ENCODE results near the gene VAV2.

VAV2 gene

GRCh38 chr9:133870598-133871595 lies 121.2 kb downstream of the VAV2 start:
- CTCF ChIA-PET, result no interaction called here
- POLR2A ChIA-PET (ENCODE audit: low non-redundant PET), result no interaction called here
- TF ChIP-seq CTCF (conservative IDR thresholded peaks at IDR 0.05; ENCODE audit: low read depth), result no peak
- no peak for DNase-seq (ENCODE audit: low spot score)
- peak overlapping the region; percentile 100 for H3K27ac ChIP-seq

- peak overlapping the region; percentile 100 for H3K27ac ChIP-seq
- ChIA-PET POLR2A (ENCODE audit: low non-redundant PET) (no interaction called here), CTCF (interaction anchor here (0.6 kb wide), 1 partner anchor 268 kb away, joined by 3 read pairs; no protein-coding TSS in a partner anchor)
- no peak for TF ChIP-seq CTCF (conservative IDR thresholded peaks at IDR 0.05; ENCODE audit: low read depth)
- no peak for DNase-seq (ENCODE audit: low spot score)
Observed at GRCh38 chr9:133869674-133870405, 122.3 kb downstream of the VAV2 start.

GRCh38 chr9:133868203-133868602 lies 123.9 kb downstream of the VAV2 start:
- H3K27ac ChIP-seq, result peak overlapping the region; percentile 100
- ChIA-PET POLR2A (ENCODE audit: low non-redundant PET) (no interaction called here), CTCF (no interaction called here)
- no peak for DNase-seq (ENCODE audit: low spot score)
- no peak for TF ChIP-seq CTCF (conservative IDR thresholded peaks at IDR 0.05; ENCODE audit: low read depth)

GRCh38 chr9:133866946-133867345 lies 125.2 kb downstream of the VAV2 start:
- peak overlapping the region; percentile 100 for H3K27ac ChIP-seq
- ChIA-PET POLR2A (ENCODE audit: low non-redundant PET) (no interaction called here), CTCF (interaction anchor here (0.6 kb wide), 1 partner anchor 153 kb away, joined by 3 read pairs; no protein-coding TSS in a partner anchor)
- DNase-seq (ENCODE audit: low spot score), result no peak
- no peak for TF ChIP-seq CTCF (conservative IDR thresholded peaks at IDR 0.05; ENCODE audit: low read depth)

GRCh38 chr9:133864011-133864410 lies 128.1 kb downstream of the VAV2 start:
- CTCF ChIA-PET, result interaction anchor here (1.3 kb wide), 1 partner anchor 9 kb away, joined by 5 read pairs; no protein-coding TSS in a partner anchor
- POLR2A ChIA-PET (ENCODE audit: low non-redundant PET), result no interaction called here
- no peak for TF ChIP-seq CTCF (conservative IDR thresholded peaks at IDR 0.05; ENCODE audit: low read depth)
- H3K27ac ChIP-seq, result peak overlapping the region; percentile 60
- no peak for DNase-seq (ENCODE audit: low spot score)

GRCh38 chr9:133863257-133863592 lies 128.9 kb downstream of the VAV2 start:
- ChIA-PET POLR2A (ENCODE audit: low non-redundant PET) (no interaction called here), CTCF (interaction anchor here (1.3 kb wide), 1 partner anchor 10 kb away, joined by 5 read pairs; no protein-coding TSS in a partner anchor)
- TF ChIP-seq CTCF (conservative IDR thresholded peaks at IDR 0.05; ENCODE audit: low read depth), result no peak
- DNase-seq (ENCODE audit: low spot score), result no peak
- H3K27ac ChIP-seq, result peak overlapping the region; percentile 60

Measured in RWPE1 (cell line).